Natural killer cell (primary cell): ENCODE data around the gene DNAH10. TPM values are rescaled to one million over a fixed set of nuclear protein-coding genes. Genes with fewer than 3 reads are reported as not detected.

Source experiments
- ATAC-seq, 3 donors: fragments of 150-1000 bp in 2 of 3; fragments of 200-7000 bp in 1 of 3; cut with Tn5 transposase; 1 replicate in 1 of 3; 2 replicates in 2 of 3; pipeline ENCODE4 v1.10.0; 2021; ENCODE audit warnings: mild to moderate bottlenecking in 2 of 3, moderate library complexity in 2 of 3
- DNase-seq, 2 donors: peaks; one replicate each; pipeline versions ENCODE4 v3.0.0 to v3.0.0-alpha.2; 2013 to 2021; ENCODE audit warnings: mixed read lengths in 1 of 2
- H3K27ac ChIP-seq: one replicate; pipeline ENCODE4 v1.5.1; 2013; ENCODE audit warnings: mild to moderate bottlenecking, low read length
- H3K27me3 ChIP-seq: one replicate; pipeline ENCODE4 v1.6.1; 2013; ENCODE audit warnings: low read length; ENCODE audit not compliant: control insufficient read depth, insufficient read depth
- H3K36me3 ChIP-seq: one replicate; pipeline ENCODE4 v1.6.1; 2013; ENCODE audit warnings: low read length; ENCODE audit not compliant: control insufficient read depth, insufficient read depth
- H3K4me1 ChIP-seq: one replicate; pipeline ENCODE4 v1.6.1; 2013; ENCODE audit warnings: low read length; ENCODE audit not compliant: control insufficient read depth, insufficient read depth
- H3K4me3 ChIP-seq: one replicate; pipeline ENCODE4 v1.5.1; 2013; ENCODE audit warnings: low read length
- H3K9me3 ChIP-seq: one replicate; pipeline ENCODE4 v1.6.1; 2013; ENCODE audit warnings: low read length; ENCODE audit not compliant: control insufficient read depth, insufficient read depth
- H3K27ac Mint-ChIP-seq, 2 donors: one replicate each; pipeline ENCODE4 v1.8.0; 2022; ENCODE audit warnings: mild to moderate bottlenecking in 2 of 2, mixed read lengths in 2 of 2, moderate library complexity in 1 of 2
- H3K27me3 Mint-ChIP-seq, 2 donors: one replicate each; pipeline ENCODE4 v1.8.0; 2022; ENCODE audit warnings: low read depth in 2 of 2, mixed read lengths in 2 of 2
- H3K36me3 Mint-ChIP-seq: one replicate; pipeline ENCODE4 v1.8.0; 2022; ENCODE audit warnings: mixed read lengths
- H3K4me1 Mint-ChIP-seq, 2 donors: one replicate each; pipeline ENCODE4 v1.8.0; 2022; ENCODE audit warnings: mixed read lengths in 2 of 2
- H3K4me3 Mint-ChIP-seq: one replicate; pipeline ENCODE4 v1.8.0; 2022; ENCODE audit warnings: mild to moderate bottlenecking, moderate library complexity, mixed read lengths
- H3K9me3 Mint-ChIP-seq, 2 donors: one replicate each; pipeline ENCODE4 v1.8.0; 2022; ENCODE audit warnings: mixed read lengths in 2 of 2
- WGBS: methylation state at CpG from one replicate; pipeline ENCODE4 v1.1.7; 2013; ENCODE audit warnings: missing lambda C conversion rate; ENCODE audit not compliant: insufficient coverage; 5-methylcytosine and 5-hydroxymethylcytosine counted together
- intact Hi-C: fragments of 100-400 bp; cut with micrococcal nuclease; formaldehyde crosslinking; loops from one replicate; pipeline ENCODE4 v1.14.2; 2022
- total RNA-seq, 4 donors: library from RNA; stranded (reverse); fragments of 120-200 nt in 1 of 4; gene quantifications; one replicate each; pipeline versions ENCODE4 v1.2.3 to v1.2.4, GENCODE V29; 2013 to 2022
- TF ChIP-seq, protein P1 (sequence below): fragments of 200-600 bp; IDR thresholded peaks from one replicate; pipeline ENCODE4 v1.8.0; 2022; ENCODE audit warnings: antibody characterized with exemption

Gene DNAH10
- total RNA-seq, 3 donors from 2014 or later (not counting 1 experiment from before 2014, with no cell fraction given), result 0.43 to 1.7 (median 0.94) TPM

DNA sequence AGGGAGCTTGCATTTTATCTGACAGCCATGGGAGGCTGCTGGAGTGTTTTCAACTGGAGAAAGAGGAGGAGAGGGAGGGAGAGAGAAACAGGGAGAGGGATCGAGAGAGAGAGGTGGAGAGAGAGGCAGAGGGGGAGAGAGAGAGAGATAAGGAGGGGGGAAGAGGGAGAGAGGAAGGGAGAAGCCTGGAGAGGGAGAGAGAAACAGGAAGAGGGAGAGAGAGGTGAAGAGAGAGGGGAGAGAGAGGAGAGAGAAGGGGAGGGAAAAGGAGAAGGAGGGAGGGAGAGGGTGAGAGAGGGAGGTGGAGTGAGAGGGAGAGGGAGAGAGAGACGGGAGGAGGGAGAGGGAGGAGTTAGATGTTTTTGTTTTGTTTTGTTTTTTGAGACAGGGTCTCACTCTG is 45.6 kb downstream of the DNAH10 start:
- no peaks in the 10 kb centered on the region for H3K36me3 Mint-ChIP-seq
- intact Hi-C loops, result no loop called here
- TF ChIP-seq, protein P1, sequence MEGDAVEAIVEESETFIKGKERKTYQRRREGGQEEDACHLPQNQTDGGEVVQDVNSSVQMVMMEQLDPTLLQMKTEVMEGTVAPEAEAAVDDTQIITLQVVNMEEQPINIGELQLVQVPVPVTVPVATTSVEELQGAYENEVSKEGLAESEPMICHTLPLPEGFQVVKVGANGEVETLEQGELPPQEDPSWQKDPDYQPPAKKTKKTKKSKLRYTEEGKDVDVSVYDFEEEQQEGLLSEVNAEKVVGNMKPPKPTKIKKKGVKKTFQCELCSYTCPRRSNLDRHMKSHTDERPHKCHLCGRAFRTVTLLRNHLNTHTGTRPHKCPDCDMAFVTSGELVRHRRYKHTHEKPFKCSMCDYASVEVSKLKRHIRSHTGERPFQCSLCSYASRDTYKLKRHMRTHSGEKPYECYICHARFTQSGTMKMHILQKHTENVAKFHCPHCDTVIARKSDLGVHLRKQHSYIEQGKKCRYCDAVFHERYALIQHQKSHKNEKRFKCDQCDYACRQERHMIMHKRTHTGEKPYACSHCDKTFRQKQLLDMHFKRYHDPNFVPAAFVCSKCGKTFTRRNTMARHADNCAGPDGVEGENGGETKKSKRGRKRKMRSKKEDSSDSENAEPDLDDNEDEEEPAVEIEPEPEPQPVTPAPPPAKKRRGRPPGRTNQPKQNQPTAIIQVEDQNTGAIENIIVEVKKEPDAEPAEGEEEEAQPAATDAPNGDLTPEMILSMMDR, result no peak
- DNase-seq, result no peak
- no peak overlapping the region for H3K27ac ChIP-seq
- no peaks in the 10 kb centered on the region for H3K9me3 ChIP-seq
- H3K4me3 ChIP-seq, result no peak overlapping the region
- H3K27me3 ChIP-seq, result no peaks in the 10 kb centered on the region
- H3K27ac Mint-ChIP-seq, result peak overlapping the region in 1 of 2 donors; percentile 25
- ATAC-seq, result no peak
- H3K27me3 Mint-ChIP-seq, result peaks cover 10 to 12% of the 10 kb centered on the region in 2 donors
- no peaks in the 10 kb centered on the region for H3K9me3 Mint-ChIP-seq
- H3K4me1 Mint-ChIP-seq, result peaks cover 0 to 5% of the 10 kb centered on the region in 2 donors
- H3K36me3 ChIP-seq, result no peaks in the 10 kb centered on the region
- no peaks in the 10 kb centered on the region for H3K4me1 ChIP-seq
- WGBS, result 22% methylated on average over 2 of the region's 2 CpGs
- H3K4me3 Mint-ChIP-seq, result no peak overlapping the region

DNA sequence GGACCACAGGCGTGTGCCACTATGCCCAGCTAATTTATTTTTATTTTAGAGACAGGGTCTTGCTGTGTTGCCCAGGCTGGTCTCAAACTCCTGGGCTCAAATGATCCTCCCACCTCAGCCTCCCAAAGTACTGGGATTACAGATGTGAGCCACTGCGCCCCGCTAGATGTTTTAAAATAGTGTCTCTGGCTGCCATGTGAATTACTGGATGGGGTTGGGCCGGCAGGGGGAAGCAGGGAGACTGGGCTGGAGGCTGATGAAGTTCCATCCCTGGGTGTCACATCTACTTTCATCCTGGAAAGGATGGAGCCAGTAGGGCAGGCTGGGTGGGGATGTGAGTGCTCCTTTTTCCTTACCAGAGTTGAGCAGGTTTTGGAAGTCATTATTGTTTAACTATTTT is 46.1 kb downstream of the DNAH10 start:
- H3K4me1 Mint-ChIP-seq, result peaks cover 0 to 5% of the 10 kb centered on the region in 2 donors
- intact Hi-C loops, result no loop called here
- Histone ChIP-seq H3K36me3 (no peaks in the 10 kb centered on the region), H3K4me1 (no peaks in the 10 kb centered on the region), H3K27me3 (no peaks in the 10 kb centered on the region), H3K9me3 (no peaks in the 10 kb centered on the region), H3K27ac (no peak overlapping the region), H3K4me3 (no peak overlapping the region)
- H3K4me3 Mint-ChIP-seq, result no peak overlapping the region
- DNase-seq, result no peak
- 76% methylated on average over 4 of the region's 4 CpGs for WGBS
- H3K27me3 Mint-ChIP-seq, result peaks cover 7 to 10% of the 10 kb centered on the region in 2 donors
- no peaks in the 10 kb centered on the region for H3K36me3 Mint-ChIP-seq
- no peak for ATAC-seq
- H3K27ac Mint-ChIP-seq, result no peak overlapping the region
- TF ChIP-seq, protein P1, result no peak
- H3K9me3 Mint-ChIP-seq, result no peaks in the 10 kb centered on the region

DNA sequence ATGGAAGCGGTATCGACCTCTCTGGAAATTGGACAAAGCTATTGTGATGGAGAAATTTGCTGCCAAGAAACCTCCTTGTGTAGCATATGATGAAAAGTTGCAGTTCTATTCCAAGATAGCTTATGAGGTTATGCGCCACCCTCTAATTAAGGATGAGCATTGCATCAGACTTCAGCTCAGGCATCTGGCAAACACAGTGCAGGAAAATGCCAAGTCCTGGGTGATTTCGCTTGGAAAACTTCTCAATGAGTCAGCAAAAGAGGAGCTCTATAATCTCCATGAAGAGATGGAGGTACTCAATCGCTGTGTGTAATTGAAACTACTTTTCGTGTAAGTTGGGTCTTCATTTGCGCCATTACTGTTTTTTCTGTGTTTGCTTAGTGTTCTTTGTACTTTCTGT is 51.2 kb downstream of the DNAH10 start:
- Histone ChIP-seq H3K27ac (no peak overlapping the region), H3K36me3 (no peaks in the 10 kb centered on the region), H3K4me1 (no peaks in the 10 kb centered on the region), H3K27me3 (no peaks in the 10 kb centered on the region), H3K9me3 (peaks cover 4% of the 10 kb centered on the region), H3K4me3 (no peak overlapping the region)
- WGBS, result 98% methylated on average over 7 of the region's 7 CpGs
- Mint-ChIP-seq H3K4me1 (no peaks in the 10 kb centered on the region), H3K9me3 (peaks cover 2 to 7% of the 10 kb centered on the region in 2 donors), H3K36me3 (peaks cover 10% of the 10 kb centered on the region), H3K4me3 (no peak overlapping the region), H3K27ac (no peak overlapping the region), H3K27me3 (peaks cover 6% of the 10 kb centered on the region in 2 donors)
- no peak for DNase-seq
- intact Hi-C loops, result no loop called here
- TF ChIP-seq, protein P1, result no peak
- no peak for ATAC-seq

DNA sequence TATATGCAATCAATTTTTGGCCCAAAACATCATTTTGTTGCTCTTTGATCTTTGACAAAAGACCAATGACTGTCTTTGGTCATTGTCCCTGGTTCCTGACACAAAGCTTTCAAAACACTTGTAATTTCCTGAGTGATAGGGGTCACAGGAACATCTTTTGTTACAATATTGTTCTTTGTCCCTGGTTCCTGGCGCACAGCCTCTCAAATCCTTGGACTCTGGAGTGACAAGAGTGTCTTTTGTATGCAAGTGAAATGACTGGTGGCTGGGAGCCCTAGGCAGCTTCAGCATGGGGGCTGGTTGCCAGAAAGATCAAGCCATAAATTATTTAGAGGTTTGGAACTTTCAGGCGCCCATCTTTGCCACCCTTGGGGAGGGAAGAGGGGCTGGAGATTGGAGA is 53.9 kb downstream of the DNAH10 start:
- no peaks in the 10 kb centered on the region for H3K4me1 ChIP-seq
- TF ChIP-seq, protein P1, result no peak
- no peak for DNase-seq
- peaks cover 10% of the 10 kb centered on the region for H3K36me3 Mint-ChIP-seq
- no peaks in the 10 kb centered on the region for H3K36me3 ChIP-seq
- H3K9me3 Mint-ChIP-seq, result peaks cover 2 to 7% of the 10 kb centered on the region in 2 donors
- peaks cover 8 to 12% of the 10 kb centered on the region in 2 donors for H3K27me3 Mint-ChIP-seq
- H3K4me3 ChIP-seq, result no peak overlapping the region
- peaks cover 4% of the 10 kb centered on the region for H3K9me3 ChIP-seq
- no peak overlapping the region for H3K27ac ChIP-seq
- 100% methylated on average over 2 of the region's 2 CpGs for whole genome bisulfite sequencing
- H3K4me1 Mint-ChIP-seq, result no peaks in the 10 kb centered on the region
- ATAC-seq, result no peak
- no peak overlapping the region for H3K4me3 Mint-ChIP-seq
- intact Hi-C loops, result no loop called here
- no peak overlapping the region for H3K27ac Mint-ChIP-seq
- H3K27me3 ChIP-seq, result no peaks in the 10 kb centered on the region
